GM21717 (cell line): ENCODE measurements around the gene SUN3.

Experiments
- ATAC-seq: cut with Tn5 transposase; IDR thresholded peaks from one replicate; pipeline ENCODE4 v1.9.1; 2021; ENCODE audit warnings: mild to moderate bottlenecking, moderate library complexity; ENCODE audit not compliant: unreplicated experiment

SUN3 gene

GRCh38 chr7:47979145-47979831 is 49.6 kb downstream of the SUN3 start, which contains the start of gene HUS1:
TSS of gene HUS1 (minus strand) at chr7:47979615. CDS start at chr7:47979519, 96 bp downstream.
- peak; percentile 99 for ATAC-seq

- no peak for ATAC-seq
Observed at GRCh38 chr7:47978790-47979144, 50.1 kb downstream of the SUN3 start.

- ATAC-seq: no peak
Observed at GRCh38 chr7:47973739-47974138, 55.2 kb downstream of the SUN3 start.

GRCh38 chr7:47970761-47971160 is 58.1 kb downstream of the SUN3 start:
- no peak for ATAC-seq

GRCh38 chr7:47968847-47969774 is 59.8 kb downstream of the SUN3 start:
- peak; percentile 54 for ATAC-seq

GRCh38 chr7:47967708-47968107 is 61.2 kb downstream of the SUN3 start:
- ATAC-seq: no peak

- no peak for ATAC-seq
Observed at GRCh38 chr7:47967123-47967522, 61.8 kb downstream of the SUN3 start.

- ATAC-seq: no peak
Observed at GRCh38 chr7:47965456-47965855, 63.5 kb downstream of the SUN3 start.

- ATAC-seq: no peak
Observed at GRCh38 chr7:47962262-47962661, 66.6 kb downstream of the SUN3 start.

GRCh38 chr7:47957156-47957555 is 71.8 kb downstream of the SUN3 start:
- no peak for ATAC-seq

- no peak for ATAC-seq
Observed at GRCh38 chr7:47956220-47956619, 72.7 kb downstream of the SUN3 start.

GRCh38 chr7:47954231-47954911 is 74.5 kb downstream of the SUN3 start:
- ATAC-seq: no peak

GRCh38 chr7:47953822-47954221 is 75.1 kb downstream of the SUN3 start:
- ATAC-seq: peak; percentile 56

GRCh38 chr7:47952224-47952623 is 76.7 kb downstream of the SUN3 start:
- ATAC-seq: no peak

- no peak for ATAC-seq
Observed at GRCh38 chr7:47951374-47951773, 77.5 kb downstream of the SUN3 start.

GRCh38 chr7:47950714-47951113 is 78.2 kb downstream of the SUN3 start:
- no peak for ATAC-seq

- ATAC-seq: no peak
Observed at GRCh38 chr7:47949703-47950102, 79.2 kb downstream of the SUN3 start.

- ATAC-seq: no peak
Observed at GRCh38 chr7:47948141-47948790, 80.6 kb downstream of the SUN3 start, which contains the start of gene PKD1L1. TSS of gene PKD1L1 (minus strand) at chr7:47948466. CDS start at chr7:47948440, 26 bp downstream.

GRCh38 chr7:47947355-47947749 is 81.6 kb downstream of the SUN3 start:
- ATAC-seq: no peak

- ATAC-seq: no peak
Observed at GRCh38 chr7:47946581-47947354, 82.1 kb downstream of the SUN3 start.
